ENCODE results near the gene KCNA1. TPM values are rescaled to one million over a fixed set of nuclear protein-coding genes. Genes with fewer than 3 reads are reported as not detected.

The KCNA1 gene
- total RNA-seq, 1 experiment from 2014 or later: 0.98 TPM

- WGBS (ENCODE audit: extremely low coverage, insufficient read length, low lambda C conversion rate): no CpG with 5 or more reads among the region's 9 CpGs
- no peaks in the 10 kb centered on the region for H3K9me3 Mint-ChIP-seq
- Histone ChIP-seq H4K8ac (replicated peaks; ENCODE audit: insufficient read length, low read depth, low read length) (no peak overlapping the region), H2BK20ac (ENCODE audit: low read depth, low read length, poor library complexity, severe bottlenecking) (no peak overlapping the region), H3K4ac (ENCODE audit: low read depth, low read length) (no peak overlapping the region), H3K9ac (ENCODE audit: extremely low read depth, insufficient read length, low read length) (no peak overlapping the region), H2BK5ac (ENCODE audit: insufficient read length, low read length) (no peak overlapping the region), H2AFZ (ENCODE audit: low read length) (no peak overlapping the region), H3K23me2 (ENCODE audit: insufficient read length, low read depth, low read length, poor library complexity, severe bottlenecking) (no peaks in the 10 kb centered on the region), H3K18ac (ENCODE audit: insufficient read length, low read depth, low read length) (no peak overlapping the region), H3K79me2 (ENCODE audit: insufficient read depth, low read length) (no peaks in the 10 kb centered on the region), H3K79me1 (ENCODE audit: insufficient read depth, low read depth, low read length, poor library complexity, severe bottlenecking) (no peaks in the 10 kb centered on the region), H3K4me2 (ENCODE audit: insufficient read depth, insufficient read length, low read length) (no peak overlapping the region), H3K56ac (ENCODE audit: insufficient read length, low read depth, low read length) (no peak overlapping the region), H3K27me3 (ENCODE audit: insufficient read depth, low read length) (no peaks in the 10 kb centered on the region), H3K9me3 (ENCODE audit: control insufficient read depth, low read depth, low read length) (no peaks in the 10 kb centered on the region), H4K5ac (ENCODE audit: insufficient read length, low read depth, low read length) (no peak overlapping the region), H3K23ac (ENCODE audit: insufficient read length, low read depth, low read length) (no peak overlapping the region), H3K14ac (ENCODE audit: insufficient read depth, low read length) (no peak overlapping the region), H2BK12ac (ENCODE audit: insufficient read length, low read depth, low read length) (no peak overlapping the region), H2BK15ac (ENCODE audit: low read depth, low read length) (no peak overlapping the region), H2AK5ac (ENCODE audit: insufficient read length, low read length) (no peak overlapping the region), H4K20me1 (ENCODE audit: control insufficient read depth, insufficient read depth, insufficient read length) (no peaks in the 10 kb centered on the region), H3T11ph (ENCODE audit: low read length) (no peak overlapping the region), H2BK120ac (ENCODE audit: low read depth, low read length, poor library complexity, severe bottlenecking) (no peak overlapping the region), H4K91ac (ENCODE audit: insufficient read length, low read depth, low read length) (no peak overlapping the region), H3K4me1 (ENCODE audit: insufficient read depth, low read length) (no peaks in the 10 kb centered on the region), H3K27ac (ENCODE audit: insufficient read length, low read depth, low read length) (no peak overlapping the region)
- H3K27ac Mint-ChIP-seq: no peak overlapping the region
- TF ChIP-seq, protein P1, sequence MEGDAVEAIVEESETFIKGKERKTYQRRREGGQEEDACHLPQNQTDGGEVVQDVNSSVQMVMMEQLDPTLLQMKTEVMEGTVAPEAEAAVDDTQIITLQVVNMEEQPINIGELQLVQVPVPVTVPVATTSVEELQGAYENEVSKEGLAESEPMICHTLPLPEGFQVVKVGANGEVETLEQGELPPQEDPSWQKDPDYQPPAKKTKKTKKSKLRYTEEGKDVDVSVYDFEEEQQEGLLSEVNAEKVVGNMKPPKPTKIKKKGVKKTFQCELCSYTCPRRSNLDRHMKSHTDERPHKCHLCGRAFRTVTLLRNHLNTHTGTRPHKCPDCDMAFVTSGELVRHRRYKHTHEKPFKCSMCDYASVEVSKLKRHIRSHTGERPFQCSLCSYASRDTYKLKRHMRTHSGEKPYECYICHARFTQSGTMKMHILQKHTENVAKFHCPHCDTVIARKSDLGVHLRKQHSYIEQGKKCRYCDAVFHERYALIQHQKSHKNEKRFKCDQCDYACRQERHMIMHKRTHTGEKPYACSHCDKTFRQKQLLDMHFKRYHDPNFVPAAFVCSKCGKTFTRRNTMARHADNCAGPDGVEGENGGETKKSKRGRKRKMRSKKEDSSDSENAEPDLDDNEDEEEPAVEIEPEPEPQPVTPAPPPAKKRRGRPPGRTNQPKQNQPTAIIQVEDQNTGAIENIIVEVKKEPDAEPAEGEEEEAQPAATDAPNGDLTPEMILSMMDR (conservative IDR thresholded peaks at IDR 0.05): no peak
- H3K4me3 Mint-ChIP-seq: no peak overlapping the region
- H3K27me3 Mint-ChIP-seq (ENCODE audit: low read depth): peaks cover 45% of the 10 kb centered on the region
- H3K36me3 Mint-ChIP-seq (ENCODE audit: insufficient read depth in 1 of 3, low read depth in 3 of 3): no peaks in the 10 kb centered on the region
- DNase-seq: no peak
- no peaks in the 10 kb centered on the region for H3K4me1 Mint-ChIP-seq
These were observed 15.7 kb upstream of the KCNA1 start for GRCh38 chr12:4894019-4894418.
